ENCODE measurements around the gene F12. TPM values are rescaled to one million over a fixed set of nuclear protein-coding genes. Genes with fewer than 3 reads are reported as not detected.
A peak's percentile ranks its signal among the peaks of the same experiment; 100 is the strongest.

Gene F12
- total RNA-seq, 4 donors from 2014 or later: 0.38 to 3.0 (median 0.63) TPM

- TF ChIP-seq, protein P1, sequence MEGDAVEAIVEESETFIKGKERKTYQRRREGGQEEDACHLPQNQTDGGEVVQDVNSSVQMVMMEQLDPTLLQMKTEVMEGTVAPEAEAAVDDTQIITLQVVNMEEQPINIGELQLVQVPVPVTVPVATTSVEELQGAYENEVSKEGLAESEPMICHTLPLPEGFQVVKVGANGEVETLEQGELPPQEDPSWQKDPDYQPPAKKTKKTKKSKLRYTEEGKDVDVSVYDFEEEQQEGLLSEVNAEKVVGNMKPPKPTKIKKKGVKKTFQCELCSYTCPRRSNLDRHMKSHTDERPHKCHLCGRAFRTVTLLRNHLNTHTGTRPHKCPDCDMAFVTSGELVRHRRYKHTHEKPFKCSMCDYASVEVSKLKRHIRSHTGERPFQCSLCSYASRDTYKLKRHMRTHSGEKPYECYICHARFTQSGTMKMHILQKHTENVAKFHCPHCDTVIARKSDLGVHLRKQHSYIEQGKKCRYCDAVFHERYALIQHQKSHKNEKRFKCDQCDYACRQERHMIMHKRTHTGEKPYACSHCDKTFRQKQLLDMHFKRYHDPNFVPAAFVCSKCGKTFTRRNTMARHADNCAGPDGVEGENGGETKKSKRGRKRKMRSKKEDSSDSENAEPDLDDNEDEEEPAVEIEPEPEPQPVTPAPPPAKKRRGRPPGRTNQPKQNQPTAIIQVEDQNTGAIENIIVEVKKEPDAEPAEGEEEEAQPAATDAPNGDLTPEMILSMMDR (IDR thresholded peaks at IDR 0.05): no peak
- DNase-seq (ENCODE audit: low spot score) (no peak), ATAC-seq (ENCODE audit: low FRiP score) (peak; percentile 70)
These were observed 38.8 kb downstream of the F12 start for GRCh38 chr5:177370488-177371119.

DNA sequence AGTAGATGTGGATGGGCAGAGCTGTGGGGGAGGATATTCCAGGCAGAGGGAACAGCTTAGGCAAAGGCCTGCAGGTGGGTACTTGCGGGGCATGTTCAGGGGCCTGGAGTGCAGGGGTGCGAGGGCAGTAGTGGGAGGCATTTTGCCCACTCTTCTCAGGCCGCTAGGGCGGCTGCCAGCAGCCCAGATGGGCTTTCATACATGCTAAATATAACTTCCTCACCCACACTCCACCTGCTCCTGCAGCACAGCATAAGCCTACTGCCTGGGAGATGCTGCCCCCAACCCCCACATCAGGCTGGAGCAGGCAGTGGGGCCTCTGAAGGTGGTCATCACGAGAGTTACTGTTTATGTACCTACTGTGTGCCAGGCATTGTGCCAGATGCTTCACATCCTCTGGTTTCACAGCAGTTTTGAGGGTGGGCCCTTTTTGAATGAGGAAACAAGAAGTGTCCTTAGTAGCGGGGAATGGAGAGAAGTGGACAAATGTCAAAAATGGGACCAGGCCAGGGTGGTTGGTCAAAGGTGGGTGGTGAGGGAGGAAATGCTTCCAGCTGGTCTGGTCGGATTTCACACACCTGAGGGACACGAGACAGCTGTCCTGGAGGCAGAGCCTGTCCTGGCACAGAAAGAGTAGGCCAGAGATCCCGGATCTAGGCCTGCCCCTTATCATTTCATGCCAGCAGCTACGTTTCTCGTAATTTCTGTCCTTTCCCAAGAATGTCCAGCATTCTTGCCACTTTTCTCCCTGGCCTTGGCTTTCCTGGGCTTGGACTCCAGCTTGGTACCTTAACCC lies 39.5 kb downstream of the F12 start:
- TF ChIP-seq, protein P1 (IDR thresholded peaks at IDR 0.05): no peak
- ATAC-seq (ENCODE audit: low FRiP score) (no peak), DNase-seq (ENCODE audit: low spot score) (no peak)

- ATAC-seq (ENCODE audit: low FRiP score): no peak
- TF ChIP-seq, protein P1 (IDR thresholded peaks at IDR 0.05): no peak
- no peak for DNase-seq (ENCODE audit: low spot score)
These were observed 40.3 kb downstream of the F12 start for GRCh38 chr5:177368869-177369644.

DNA sequence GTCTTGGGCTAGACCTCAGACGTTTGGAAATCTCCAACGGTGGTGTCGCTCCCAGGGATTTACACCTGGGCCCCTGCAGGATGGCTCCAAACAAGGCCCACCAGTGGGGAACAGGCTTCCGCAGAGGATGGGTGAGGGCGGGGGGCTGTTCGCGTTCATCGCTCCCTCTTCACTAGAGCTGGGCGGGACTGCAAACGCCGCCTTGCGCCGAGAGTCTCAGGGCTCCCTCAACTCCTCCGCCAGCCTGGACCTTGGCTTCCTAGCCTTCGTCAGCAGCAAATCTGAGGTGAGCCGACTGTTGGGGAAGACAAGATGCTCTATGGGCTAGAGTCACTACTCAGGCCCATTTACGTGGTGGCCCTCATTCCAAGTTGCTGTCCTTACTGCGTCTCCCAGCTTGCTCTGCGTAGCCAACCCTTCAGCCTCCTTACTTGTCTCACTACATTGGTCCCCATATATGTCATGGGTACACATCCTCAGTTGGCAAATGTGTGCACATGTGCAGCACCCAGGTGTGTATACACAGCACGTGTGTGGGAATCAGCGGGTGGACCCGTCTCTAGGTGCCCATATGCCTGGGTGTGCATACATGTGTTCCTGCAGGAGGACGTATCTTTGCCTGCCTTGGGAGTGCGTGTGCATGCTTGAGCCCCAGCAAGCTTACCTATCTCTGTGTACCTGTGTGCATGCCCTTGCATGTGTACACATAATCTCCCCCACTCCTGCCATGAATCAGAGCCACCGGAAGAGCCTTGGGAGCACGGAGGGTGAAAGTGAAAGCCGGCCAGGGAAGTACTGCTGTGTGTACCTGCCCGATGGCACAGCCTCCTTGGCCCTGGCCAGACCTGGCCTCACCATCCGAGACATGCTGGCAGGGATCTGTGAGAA lies 41.1 kb downstream of the F12 start:
- DNase-seq (ENCODE audit: low spot score) (no peak), ATAC-seq (ENCODE audit: low FRiP score) (no peak)
- TF ChIP-seq, protein P1 (IDR thresholded peaks at IDR 0.05): no peak

DNA sequence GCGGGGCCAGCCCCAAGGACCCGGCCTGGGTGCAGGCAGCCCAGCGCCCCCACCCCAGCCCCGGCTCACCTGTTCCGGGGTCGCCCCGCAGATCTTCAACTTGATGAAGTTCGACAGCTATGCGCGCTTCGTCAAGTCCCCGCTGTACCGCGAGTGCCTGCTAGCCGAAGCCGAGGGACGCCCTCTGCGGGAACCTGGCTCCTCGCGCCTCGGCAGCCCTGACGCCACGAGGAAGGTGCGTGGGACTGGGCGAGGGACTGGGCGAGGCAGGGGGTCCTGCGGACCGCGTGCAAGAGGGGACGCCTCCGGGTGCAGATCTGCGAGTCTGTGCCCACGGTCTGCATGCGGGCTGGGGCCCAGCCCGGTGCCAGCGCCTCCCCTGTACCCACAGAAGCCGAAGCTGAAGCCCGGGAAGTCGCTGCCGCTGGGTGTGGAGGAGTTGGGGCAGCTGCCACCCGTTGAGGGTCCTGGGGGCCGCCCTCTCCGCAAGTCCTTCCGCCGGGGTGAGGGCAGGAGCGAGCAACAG lies 42.0 kb downstream of the F12 start:
- TF ChIP-seq, protein P1 (IDR thresholded peaks at IDR 0.05): no peak
- DNase-seq (ENCODE audit: low spot score) (no peak), ATAC-seq (ENCODE audit: low FRiP score) (no peak)

Data from omental fat pad (tissue), 4 donors.